Right lobe of liver (tissue), 4 donors: Measurements from ENCODE around the gene SNX19.

Source experiments
- POLR2A ChIP-seq: fragments of 450-650 bp; IDR thresholded peaks from one replicate; pipeline ENCODE4 v1.6.1; 2017; ENCODE audit warnings: antibody characterized with exemption, mild to moderate bottlenecking
- TF ChIP-seq, protein P1 (sequence below), 4 donors: fragments of 200-600 bp in 3 of 4; fragments of 450-650 bp in 1 of 4; IDR thresholded peaks; one replicate each; pipeline versions ENCODE4 v1.5.1 to v1.8.0; 2016 to 2022; ENCODE audit warnings: antibody characterized with exemption in 4 of 4, mild to moderate bottlenecking in 2 of 4
- donor health status: DM: no; HTN: no; CAD: no.
- donor health status: DM: no; HTN: no; CAD: no.
- donor health status: DM: no; HTN: yes; CAD: no.

DNA sequence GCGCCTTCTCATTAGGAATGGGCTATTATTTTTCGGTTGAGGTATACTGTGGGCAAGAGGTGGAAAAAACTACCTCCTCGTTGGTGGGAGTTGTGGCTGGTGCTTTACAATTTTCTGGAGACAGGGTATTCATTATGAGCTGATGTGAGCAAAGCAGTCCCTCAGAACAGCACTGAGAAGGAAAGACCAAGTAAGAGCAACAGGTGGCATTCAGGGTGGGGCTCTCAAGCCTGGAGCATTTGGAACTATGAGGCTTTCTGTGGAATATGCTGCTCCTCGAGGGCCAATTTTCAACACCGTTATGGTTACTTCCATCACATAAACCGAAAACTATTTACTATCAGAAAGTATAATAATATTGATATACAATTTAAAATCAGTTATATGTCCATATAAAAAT is 3.7 kb downstream of the SNX19 start:
- TF ChIP-seq, protein P1, sequence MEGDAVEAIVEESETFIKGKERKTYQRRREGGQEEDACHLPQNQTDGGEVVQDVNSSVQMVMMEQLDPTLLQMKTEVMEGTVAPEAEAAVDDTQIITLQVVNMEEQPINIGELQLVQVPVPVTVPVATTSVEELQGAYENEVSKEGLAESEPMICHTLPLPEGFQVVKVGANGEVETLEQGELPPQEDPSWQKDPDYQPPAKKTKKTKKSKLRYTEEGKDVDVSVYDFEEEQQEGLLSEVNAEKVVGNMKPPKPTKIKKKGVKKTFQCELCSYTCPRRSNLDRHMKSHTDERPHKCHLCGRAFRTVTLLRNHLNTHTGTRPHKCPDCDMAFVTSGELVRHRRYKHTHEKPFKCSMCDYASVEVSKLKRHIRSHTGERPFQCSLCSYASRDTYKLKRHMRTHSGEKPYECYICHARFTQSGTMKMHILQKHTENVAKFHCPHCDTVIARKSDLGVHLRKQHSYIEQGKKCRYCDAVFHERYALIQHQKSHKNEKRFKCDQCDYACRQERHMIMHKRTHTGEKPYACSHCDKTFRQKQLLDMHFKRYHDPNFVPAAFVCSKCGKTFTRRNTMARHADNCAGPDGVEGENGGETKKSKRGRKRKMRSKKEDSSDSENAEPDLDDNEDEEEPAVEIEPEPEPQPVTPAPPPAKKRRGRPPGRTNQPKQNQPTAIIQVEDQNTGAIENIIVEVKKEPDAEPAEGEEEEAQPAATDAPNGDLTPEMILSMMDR (IDR thresholded peaks at IDR 0.05) = no peak
- TF ChIP-seq POLR2A = no peak
